OCI-LY1 (cell line): ENCODE measurements around the gene GNAZ.

Experiments used
- EZH2 ChIP-seq: fragments of 200-600 bp; sonication (generic), shearing (Covaris generic); IDR thresholded peaks from 2 replicates; pipeline ENCODE4 v1.8.0; 2017; ENCODE audit warnings: borderline replicate concordance, mixed run types, mild to moderate bottlenecking, antibody characterized with exemption, low read length, moderate library complexity, mixed read lengths
- TF ChIP-seq, protein P1 (sequence below): fragments of 200-600 bp; sonication (generic), shearing (Covaris generic); IDR thresholded peaks from 2 replicates; pipeline ENCODE4 v1.5.1; 2017; ENCODE audit warnings: mild to moderate bottlenecking, antibody characterized with exemption, low read length, moderate library complexity, mixed read lengths

DNA sequence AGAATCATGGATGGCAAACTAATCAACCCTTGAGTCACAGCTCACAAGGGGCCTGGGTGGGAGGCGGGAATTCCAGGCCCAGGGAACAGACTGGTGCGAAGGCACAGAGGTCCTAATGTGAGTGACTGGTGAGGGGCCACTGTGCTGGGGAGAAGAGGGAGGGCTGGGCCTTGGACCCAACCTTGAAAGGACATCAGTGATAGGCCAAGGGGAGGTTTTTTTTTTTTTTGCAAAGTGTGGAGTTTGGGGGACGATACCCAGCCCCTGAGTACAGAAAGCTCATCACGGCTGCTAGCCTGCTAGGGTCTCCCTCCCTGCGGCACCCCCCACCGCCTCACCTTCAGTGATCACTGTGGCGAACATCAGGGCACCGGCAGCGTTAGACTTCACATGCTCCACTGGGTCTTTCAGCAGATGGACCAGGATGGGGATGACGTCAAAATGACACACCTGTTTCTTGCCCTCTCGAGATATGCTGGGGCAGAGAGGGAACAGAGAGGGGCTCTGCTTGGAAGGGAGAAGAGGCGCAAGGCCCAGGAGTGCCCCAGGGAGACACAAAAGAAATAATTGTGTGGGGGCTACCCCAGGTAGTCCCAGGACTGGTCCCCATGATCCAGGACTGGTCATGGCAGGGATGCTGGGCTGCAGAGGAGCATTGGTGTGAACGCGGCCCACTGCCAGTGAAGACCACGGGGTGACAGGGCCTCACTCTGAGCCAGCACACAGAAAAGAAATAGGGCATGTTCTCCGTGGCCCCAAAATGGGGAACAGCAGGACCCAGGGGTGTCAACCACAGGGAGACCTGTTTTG, 8.6 kb upstream of the GNAZ start:
- TF ChIP-seq, protein P1, sequence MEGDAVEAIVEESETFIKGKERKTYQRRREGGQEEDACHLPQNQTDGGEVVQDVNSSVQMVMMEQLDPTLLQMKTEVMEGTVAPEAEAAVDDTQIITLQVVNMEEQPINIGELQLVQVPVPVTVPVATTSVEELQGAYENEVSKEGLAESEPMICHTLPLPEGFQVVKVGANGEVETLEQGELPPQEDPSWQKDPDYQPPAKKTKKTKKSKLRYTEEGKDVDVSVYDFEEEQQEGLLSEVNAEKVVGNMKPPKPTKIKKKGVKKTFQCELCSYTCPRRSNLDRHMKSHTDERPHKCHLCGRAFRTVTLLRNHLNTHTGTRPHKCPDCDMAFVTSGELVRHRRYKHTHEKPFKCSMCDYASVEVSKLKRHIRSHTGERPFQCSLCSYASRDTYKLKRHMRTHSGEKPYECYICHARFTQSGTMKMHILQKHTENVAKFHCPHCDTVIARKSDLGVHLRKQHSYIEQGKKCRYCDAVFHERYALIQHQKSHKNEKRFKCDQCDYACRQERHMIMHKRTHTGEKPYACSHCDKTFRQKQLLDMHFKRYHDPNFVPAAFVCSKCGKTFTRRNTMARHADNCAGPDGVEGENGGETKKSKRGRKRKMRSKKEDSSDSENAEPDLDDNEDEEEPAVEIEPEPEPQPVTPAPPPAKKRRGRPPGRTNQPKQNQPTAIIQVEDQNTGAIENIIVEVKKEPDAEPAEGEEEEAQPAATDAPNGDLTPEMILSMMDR, result no peak
- TF ChIP-seq EZH2, result no peak
